HepG2 (cell line): Measurements from ENCODE around the gene CALCB. TPM values are rescaled to one million over a fixed set of nuclear protein-coding genes. Genes with fewer than 3 reads are reported as not detected.
"Not testable (repeated sequence)": the region's sequence is repeated elsewhere in the genome, so short reads cannot be mapped to it uniquely, and the experiment has no call there.

Source experiments
- ATAC-seq: fragments of 200-7000 bp; cut with Tn5 transposase; 3 replicates; pipeline ENCODE4 v1.9.1; 2020; ENCODE audit warnings: mild to moderate bottlenecking, moderate library complexity
- BruUV-seq: library from RNA; stranded (reverse); fragments of 400-500 nt; replicated peaks from 2 replicates; lab custom pipeline; 2021; lab: Mats Ljungman, UMichigan
- CTCF ChIA-PET: fragments of 300-600 bp; formaldehyde crosslinking; extraction: SDS; loops from one replicate; lab custom pipeline; 2021; ENCODE audit warnings: low total read pairs, inconsistent platforms, low intra/inter-chr PET ratio; lab: Yijun Ruan, JAX
- POLR2A ChIA-PET: fragments of 350-600 bp; sonication (Branson Sonifier 250); formaldehyde crosslinking; loops from one replicate; lab custom pipeline; 2020; ENCODE audit warnings: antibody characterized with exemption, inconsistent platforms; lab: Yijun Ruan, JAX
- DNase-seq: peaks from one replicate; pipeline ENCODE4 v3.0.0-alpha.2; 2015; ENCODE audit warnings: low spot score
- FAIRE-seq: peaks from 3 replicates; lab custom pipeline; 2011; peaks lifted over from hg19 to GRCh38; lab: Jason Lieb, UNC
- H2AFZ ChIP-seq: one replicate; pipeline ENCODE4 v1.6.1; 2011; ENCODE audit warnings: low read length, inconsistent platforms
- H3K27ac ChIP-seq: fragments of 300-600 bp; 3 replicates; pipeline ENCODE4 v1.8.0; 2011; ENCODE audit warnings: mixed run types, mild to moderate bottlenecking, mixed read lengths, low read length, inconsistent platforms; ENCODE audit not compliant: insufficient read depth; ENCODE audit errors: extremely low read length
- H3K27me3 ChIP-seq, 2 experiments: fragments of 200-600 bp in 1 of 2; 2 replicates in 1 of 2; 3 replicates in 1 of 2; pipeline versions ENCODE4 v1.6.0 to v1.8.0; 2011; ENCODE audit warnings: low read length in 2 of 2, mild to moderate bottlenecking in 2 of 2, moderate library complexity in 2 of 2, inconsistent platforms in 1 of 2; ENCODE audit not compliant: insufficient read depth in 2 of 2, control insufficient read depth in 1 of 2
- H3K36me3 ChIP-seq, 2 experiments: fragments of 200-600 bp in 1 of 2; replicated peaks in 1 of 2; 2 replicates in 1 of 2; 3 replicates in 1 of 2; pipeline versions ENCODE4 v1.5.1 to v1.8.0; 2011; ENCODE audit warnings: low read length in 2 of 2, inconsistent platforms in 1 of 2; ENCODE audit not compliant: insufficient read depth in 2 of 2, control insufficient read depth in 1 of 2
- H3K4me1 ChIP-seq: 2 replicates; pipeline ENCODE4 v1.5.1; 2012; ENCODE audit warnings: low read length, inconsistent platforms; ENCODE audit not compliant: insufficient read depth
- H3K4me2 ChIP-seq: 2 replicates; pipeline ENCODE4 v1.6.0; 2011; ENCODE audit warnings: low read depth, low read length, inconsistent platforms
- H3K4me3 ChIP-seq, 3 experiments: fragments of 200-600 bp in 1 of 3; sonication (generic), shearing (Covaris generic) in 1 of 3; replicated peaks in 1 of 3; 2 replicates each; pipeline ENCODE4 v1.5.1; 2011 to 2016; ENCODE audit warnings: low read length in 3 of 3, inconsistent platforms in 2 of 3, low read depth in 2 of 3, mild to moderate bottlenecking in 2 of 3, control low read depth in 1 of 3, mixed read lengths in 1 of 3; ENCODE audit not compliant: insufficient read depth in 1 of 3
- H3K79me2 ChIP-seq: one replicate; pipeline ENCODE4 v1.6.1; 2011; ENCODE audit warnings: low read length, inconsistent platforms; ENCODE audit not compliant: insufficient read depth
- H3K9ac ChIP-seq: 2 replicates; pipeline ENCODE4 v1.6.0; 2011; ENCODE audit warnings: mild to moderate bottlenecking, low read depth, low read length, inconsistent platforms; ENCODE audit not compliant: insufficient read depth
- H3K9me3 ChIP-seq: 2 replicates; pipeline ENCODE4 v1.5.1; 2012; ENCODE audit warnings: mild to moderate bottlenecking, low read length
- H4K20me1 ChIP-seq: 2 replicates; pipeline ENCODE4 v1.6.0; 2011; ENCODE audit warnings: inconsistent platforms, mild to moderate bottlenecking, low read length, moderate library complexity; ENCODE audit not compliant: insufficient read depth
- GATAD1 ChIP-seq: IDR thresholded peaks from 2 replicates; pipeline ENCODE4 v1.6.1; 2016; ENCODE audit warnings: missing genetic modification reagents, missing compliant biosample characterization
- GPBP1L1 ChIP-seq: sonication (generic); formaldehyde crosslinking; IDR thresholded peaks from 2 replicates; pipeline ENCODE4 v1.5.0; 2020; ENCODE audit warnings: mild to moderate bottlenecking, missing genetic modification reagents
- HNRNPUL1 ChIP-seq: fragments of 200-400 bp; formaldehyde crosslinking; IDR thresholded peaks from 2 replicates; pipeline ENCODE4 v1.6.1; 2017; ENCODE audit warnings: low read depth, mild to moderate bottlenecking, low read length, moderate library complexity
- NCOA1 ChIP-seq: sonication (generic); formaldehyde crosslinking; IDR thresholded peaks from 2 replicates; pipeline ENCODE4 v1.9.0; 2021; ENCODE audit warnings: missing genetic modification reagents
- SRY ChIP-seq: sonication (generic); formaldehyde crosslinking; IDR thresholded peaks from 2 replicates; pipeline ENCODE4 v1.8.0; 2022; ENCODE audit warnings: mild to moderate bottlenecking, missing genetic modification reagents
- STAT5B ChIP-seq: sonication (generic); formaldehyde crosslinking; IDR thresholded peaks from 2 replicates; pipeline ENCODE4 v1.4.0; 2020; ENCODE audit warnings: missing genetic modification reagents
- ZNF605 ChIP-seq: sonication (generic); formaldehyde crosslinking; IDR thresholded peaks from 2 replicates; pipeline ENCODE4 v1.8.0; 2022; ENCODE audit warnings: mild to moderate bottlenecking, missing genetic modification reagents
- WGBS: methylation state at CpG from one replicate; pipeline ENCODE4 v1.1.6; 2017; ENCODE audit warnings: low lambda C conversion rate; 5-methylcytosine and 5-hydroxymethylcytosine counted together
- in situ Hi-C: cut with HindIII; loops from 2 replicates; pipeline ENCODE4 v1.10.0; 2017; ENCODE audit warnings: low pct_unique_long_range_greater_than_20kb; ENCODE audit not compliant: extremely low pct_ligation_motif_present
- intact Hi-C: fragments of 100-400 bp; cut with micrococcal nuclease; formaldehyde crosslinking; loops from one replicate; pipeline ENCODE4 v1.10.0; 2022; ENCODE audit not compliant: unreplicated experiment
- polyA plus RNA-seq, 8 experiments: library from polyadenylated mRNA; depleted of rRNA in 3 of 8; stranded (reverse) in 7 of 8; unstranded in 1 of 8; fragments of >200 nt; fragmentation: Illumina TruSeq in 4 of 8; extraction: Trizol in 4 of 8; gene quantifications; 2 replicates each; pipeline versions ENCODE4 v1.2.1 to v1.2.3, GENCODE V29; 2011 to 2016; ENCODE audit warnings: low read depth in 4 of 8, missing spikeins in 1 of 8, mixed read lengths in 1 of 8; ENCODE audit not compliant: insufficient read depth in 1 of 8
- total RNA-seq, 5 experiments: library from RNA; depleted of rRNA; stranded (reverse); fragments of >200 nt; fragmentation: Illumina TruSeq; extraction: Trizol; gene quantifications; 2 replicates each; pipeline ENCODE4 v1.2.3, GENCODE V29; 2016; ENCODE audit warnings: low read depth in 1 of 5

Gene CALCB
- total and polyA plus RNA-seq, 2 of the 13 experiments (the other 11 are each of a cell fraction or from before 2014, with no cell fraction given) = not detected

GRCh38 chr11:15028379-15028778 is 45.0 kb upstream of the CALCB start (continued):
- TF ChIP-seq NCOA1 (CRISPR knock-in tag) (no peak), GPBP1L1 (CRISPR knock-in tag) (no peak), HNRNPUL1 (no peak), ZNF605 (CRISPR knock-in tag) (no peak), SRY (CRISPR knock-in tag) (no peak), STAT5B (CRISPR knock-in tag) (no peak), GATAD1 (no peak)

- H3K4me1 ChIP-seq, H3K9me3 ChIP-seq, DNase-seq, H3K27ac ChIP-seq, in situ Hi-C loops, FAIRE-seq, POLR2A ChIA-PET, H3K27me3 ChIP-seq, H3K79me2 ChIP-seq, ATAC-seq, BruUV-seq, CTCF ChIA-PET, intact Hi-C loops, H2AFZ ChIP-seq, H4K20me1 ChIP-seq, H3K9ac ChIP-seq, H3K4me2 ChIP-seq, H3K36me3 ChIP-seq, H3K4me3 ChIP-seq: not testable (repeated sequence)
- 0% methylated on average over 4 of the region's 4 CpGs for WGBS
These were observed 41.4 kb upstream of the CALCB start for GRCh38 chr11:15031945-15032344.
